Activated CD4-positive, alpha-beta T cell treated with anti-CD3 and anti-CD28 coated beads for 24 hours (primary cell): ENCODE measurements around the gene ALDH1A1.
"Not testable (repeated sequence)": the region's sequence is repeated elsewhere in the genome, so short reads cannot be mapped to it uniquely, and the experiment has no call there.

Experiments used
- DNase-seq, 2 donors: peaks; one replicate each; pipeline ENCODE4 v3.0.0-alpha.2; 2020; ENCODE audit warnings: low read depth in 2 of 2

The ALDH1A1 gene

DNA sequence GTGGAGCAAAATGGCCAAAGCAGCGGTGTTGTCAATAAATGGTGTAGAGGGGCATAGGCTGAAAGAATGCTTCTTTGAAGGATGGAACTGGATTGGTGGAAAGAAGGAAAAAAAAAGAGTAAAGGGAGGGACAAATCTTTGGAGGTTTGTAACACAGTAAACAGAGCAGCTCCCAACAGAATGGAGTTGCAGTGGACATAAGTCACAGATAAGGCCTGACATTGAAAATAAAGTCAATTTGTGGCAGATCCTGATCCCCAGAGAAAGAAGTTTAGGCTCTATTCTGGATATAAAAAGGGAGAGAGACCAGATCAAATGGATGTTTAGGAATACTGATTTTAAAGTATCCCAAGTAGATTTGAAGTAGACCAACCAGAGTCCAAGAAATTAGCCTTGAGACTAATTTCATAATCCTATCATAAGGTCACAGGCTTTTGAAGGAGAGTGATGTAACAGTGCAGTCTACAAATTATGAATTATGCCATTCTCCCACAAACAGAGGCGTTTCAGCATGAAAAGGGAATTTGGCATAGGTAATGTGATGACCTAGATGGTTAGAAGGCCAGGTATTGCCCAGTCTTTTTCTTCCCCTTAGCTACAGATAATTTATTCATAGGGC is 8.9 kb downstream of the ALDH1A1 start:
- DNase-seq, result no peak

DNA sequence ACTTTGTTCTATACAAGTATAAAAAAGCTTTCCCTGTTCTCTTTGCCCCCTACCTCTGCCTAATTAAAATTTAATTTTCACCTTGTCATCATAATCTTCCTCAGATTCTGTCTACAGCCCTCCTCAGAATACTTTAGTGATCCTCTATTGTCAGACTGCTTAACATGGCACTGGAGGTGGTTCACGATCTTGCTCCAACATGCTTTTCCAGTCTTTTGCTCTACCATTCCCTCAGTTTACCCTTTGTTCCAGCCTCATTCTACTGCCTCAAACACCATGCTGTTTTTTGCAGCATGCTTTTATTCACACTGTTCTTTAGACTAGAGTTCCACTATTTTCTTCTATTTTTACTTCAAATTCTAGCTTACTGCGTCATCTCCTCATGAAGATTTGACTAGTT is 10.4 kb downstream of the ALDH1A1 start:
- no peak for DNase-seq

DNA sequence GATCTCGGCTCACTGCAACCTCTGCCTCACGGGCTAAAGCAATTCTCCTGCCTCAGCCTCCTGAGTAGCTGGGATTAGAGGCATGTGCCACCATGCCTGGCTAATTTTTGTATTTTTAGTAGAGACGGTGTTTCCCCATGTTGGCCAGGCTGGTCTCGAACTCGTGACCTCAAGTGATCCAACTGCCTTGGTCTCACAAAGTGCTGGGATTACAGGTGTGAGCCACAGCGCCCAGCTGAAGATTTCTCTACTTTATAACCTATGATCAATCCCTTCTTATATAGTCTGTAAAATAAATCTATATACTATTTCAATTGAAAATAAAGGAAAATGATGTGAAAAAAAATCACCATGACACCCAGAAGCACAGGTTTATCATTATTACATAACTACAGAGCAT is 13.3 kb downstream of the ALDH1A1 start:
- DNase-seq, result not testable (repeated sequence)

DNA sequence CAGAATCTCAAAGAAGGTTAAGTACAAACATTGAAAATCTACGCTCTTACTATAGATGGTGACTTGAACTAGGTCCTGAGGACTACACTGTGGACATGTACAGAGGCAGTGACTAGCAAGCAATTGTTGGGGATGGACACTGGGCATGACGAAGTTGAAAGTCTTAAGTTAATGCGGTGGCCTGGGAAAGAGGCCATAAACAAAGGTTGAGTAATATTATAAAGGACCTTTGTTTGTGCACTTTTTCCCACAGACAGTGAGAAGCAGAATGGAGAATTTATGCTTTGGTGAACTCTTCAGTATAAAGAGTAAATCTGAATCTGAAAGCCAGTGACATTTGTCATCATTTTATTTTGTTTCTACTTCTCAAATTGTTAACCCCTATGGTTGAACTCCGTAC is 15.3 kb downstream of the ALDH1A1 start:
- DNase-seq, result no peak

DNA sequence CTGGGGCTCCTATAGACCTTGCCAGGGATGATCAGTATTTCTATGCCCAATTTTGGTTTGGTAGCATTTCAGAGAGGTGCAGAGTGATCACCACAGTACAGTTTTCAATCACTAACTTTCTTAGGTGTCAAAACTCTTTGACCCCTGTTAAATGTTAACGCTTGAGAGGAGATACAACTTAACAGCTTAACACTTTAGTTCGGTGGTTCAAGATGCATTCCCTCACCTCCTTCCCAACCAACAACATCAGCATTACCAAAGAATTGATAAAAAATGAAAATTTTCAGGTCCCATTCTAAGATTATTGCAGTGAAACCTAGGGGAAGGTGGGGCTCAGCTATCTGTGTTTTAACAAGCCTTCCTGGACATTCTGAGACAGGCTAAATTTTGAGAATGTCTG is 16.2 kb downstream of the ALDH1A1 start:
- no peak for DNase-seq

DNA sequence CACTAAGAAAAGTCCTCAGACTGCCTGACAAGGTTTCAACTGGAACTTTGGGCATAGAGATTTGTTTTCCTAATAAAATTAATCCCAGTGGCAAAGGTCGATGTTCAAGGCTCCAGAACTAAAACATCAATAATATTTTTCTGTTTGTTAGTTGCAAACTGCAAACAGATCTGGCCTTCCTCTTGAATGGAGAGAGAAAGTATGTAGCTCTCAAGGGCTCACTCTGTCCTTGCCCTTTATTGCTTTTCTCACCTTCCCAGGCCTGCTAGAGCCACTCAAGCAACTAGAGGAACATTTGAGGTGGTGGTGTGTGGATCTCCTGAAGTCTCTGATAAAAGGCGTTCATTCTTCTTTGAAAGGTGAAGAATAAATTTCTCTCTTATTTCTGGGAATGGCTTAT is 16.6 kb downstream of the ALDH1A1 start:
- no peak for DNase-seq

DNA sequence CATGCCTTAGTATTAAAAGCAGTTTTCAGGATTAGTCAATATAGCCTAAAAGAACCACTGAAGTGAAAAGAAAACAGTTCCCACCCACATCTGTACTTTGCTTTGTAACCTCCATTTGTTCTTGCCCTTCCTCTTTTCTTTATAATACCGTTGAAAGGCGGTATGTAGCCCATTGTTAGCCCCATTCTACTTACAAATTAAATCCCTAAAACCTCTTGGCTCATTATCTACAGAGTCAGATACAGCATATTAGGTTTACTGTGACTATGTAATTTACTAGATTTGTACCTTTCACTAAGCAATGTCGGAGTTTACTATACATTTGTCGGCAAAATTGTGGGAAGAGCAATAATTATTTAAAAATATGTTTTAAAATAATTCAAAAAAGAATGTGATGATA is 17.3 kb downstream of the ALDH1A1 start:
- no peak for DNase-seq

DNA sequence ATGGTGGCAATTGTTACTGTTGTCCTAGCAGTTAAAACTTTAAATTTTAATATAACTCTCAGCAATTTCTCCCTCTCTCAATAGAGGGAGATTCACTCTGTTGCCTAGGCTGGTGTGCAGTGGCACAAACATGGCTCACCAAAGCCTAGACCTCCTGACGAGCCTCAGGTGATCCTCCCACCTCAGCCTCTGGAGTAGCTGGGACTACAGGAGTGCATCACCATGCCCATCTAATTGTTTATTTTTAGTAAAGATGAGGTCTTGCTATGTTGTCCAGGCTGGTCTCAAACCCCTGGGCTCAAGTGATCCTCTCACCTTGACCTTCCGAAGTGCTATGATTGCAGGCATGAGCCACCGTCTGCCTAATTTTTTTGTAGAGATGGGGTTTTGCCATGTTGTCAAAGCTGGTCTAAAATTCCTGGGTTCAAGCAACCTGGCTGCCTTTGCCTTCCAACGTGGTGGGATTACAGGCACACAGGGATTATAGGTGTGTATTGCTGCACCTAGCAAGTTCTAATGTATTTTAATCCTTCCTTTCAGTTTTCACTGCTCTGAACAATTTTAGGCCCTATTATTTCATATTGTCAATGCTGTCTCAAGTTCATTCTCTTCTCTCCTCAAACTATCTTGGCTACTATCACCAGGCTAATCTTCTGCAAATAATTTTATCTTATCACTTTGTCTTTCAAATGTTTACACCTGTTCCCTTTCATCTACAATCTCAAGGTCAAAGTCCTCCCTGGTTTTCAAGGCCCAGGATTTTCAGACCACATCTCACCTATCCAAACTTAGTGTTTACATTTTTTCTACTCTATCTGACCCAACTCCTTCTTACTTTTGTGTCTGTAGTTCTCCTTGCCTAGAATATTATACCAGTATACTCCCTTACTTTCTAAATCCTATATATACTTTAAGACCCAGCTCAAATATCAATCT is 18.9 kb downstream of the ALDH1A1 start:
- no peak for DNase-seq

DNA sequence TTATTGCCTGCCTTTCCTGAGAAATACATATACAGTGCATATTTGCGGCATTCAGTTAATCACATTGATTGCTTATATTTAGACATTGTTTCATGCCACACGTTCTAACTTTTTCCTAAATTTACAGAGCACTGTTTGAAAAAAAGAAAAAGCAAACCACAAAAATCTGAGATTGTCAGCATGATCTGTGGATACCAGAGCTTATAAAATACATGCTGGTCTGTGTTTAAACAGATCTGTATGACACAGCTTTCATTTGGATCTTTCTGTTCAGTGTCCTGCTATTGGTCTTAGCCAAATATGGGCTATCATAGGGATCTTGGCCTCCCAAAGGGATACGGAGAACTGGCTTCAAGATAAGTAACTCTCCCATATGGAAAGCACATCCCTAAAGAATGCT is 20.2 kb downstream of the ALDH1A1 start:
- DNase-seq, result no peak

DNA sequence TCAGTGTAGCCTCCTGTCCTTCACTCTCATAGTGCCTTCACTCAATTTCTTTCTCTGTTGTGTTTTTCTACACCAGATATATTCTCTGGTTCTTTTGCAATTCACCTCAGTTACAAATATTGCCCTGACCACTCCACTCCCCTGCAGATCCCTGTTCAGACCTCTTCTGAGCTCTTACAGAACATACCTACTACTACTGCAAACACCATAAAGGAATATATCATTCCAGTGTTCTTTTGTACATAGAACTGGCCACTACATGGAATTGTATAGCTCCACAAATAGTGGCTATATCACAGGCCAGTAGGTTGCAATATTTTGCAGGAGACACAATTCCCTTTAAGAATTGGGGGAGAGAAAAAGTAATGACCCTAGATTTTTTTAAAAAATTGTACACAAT is 21.0 kb downstream of the ALDH1A1 start:
- DNase-seq, result no peak

DNA sequence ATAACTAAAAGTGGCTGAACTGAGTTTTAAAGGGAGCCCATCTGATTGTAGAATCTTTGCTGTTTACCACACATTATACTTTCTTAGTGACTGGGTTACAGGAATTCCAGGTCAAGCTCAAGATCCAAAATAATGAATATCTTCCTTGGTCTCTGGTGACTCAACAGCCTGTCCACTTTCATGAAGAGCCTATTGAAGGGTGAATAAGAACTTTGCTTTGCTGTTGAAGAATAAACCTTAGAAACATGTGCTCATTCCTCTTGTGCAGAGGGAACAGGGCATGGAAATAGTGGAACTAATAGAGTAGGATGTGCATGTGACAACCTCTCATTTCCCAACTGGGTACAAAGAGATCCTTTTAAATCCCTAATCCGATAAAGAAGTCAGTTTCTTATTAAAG is 21.4 kb downstream of the ALDH1A1 start:
- DNase-seq, result no peak

DNA sequence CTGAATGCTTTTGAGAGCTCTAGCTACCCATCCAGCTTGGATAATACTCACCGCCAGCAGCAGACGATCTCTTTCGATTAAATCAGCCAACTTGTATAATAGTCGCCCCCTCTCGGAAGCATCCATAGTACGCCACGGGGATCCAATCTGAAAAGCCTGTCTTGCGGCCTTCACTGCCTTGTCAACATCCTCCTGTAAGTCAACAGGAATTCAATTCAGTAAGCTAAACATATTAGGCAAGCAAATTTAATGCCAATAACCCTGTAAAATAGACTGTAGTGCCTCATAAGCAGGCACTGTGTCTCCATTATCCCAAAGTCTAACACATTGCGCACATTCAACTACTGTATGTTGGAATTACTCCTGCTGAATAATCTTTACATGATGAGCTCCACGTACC is 22.0 kb downstream of the ALDH1A1 start:
- no peak for DNase-seq

DNA sequence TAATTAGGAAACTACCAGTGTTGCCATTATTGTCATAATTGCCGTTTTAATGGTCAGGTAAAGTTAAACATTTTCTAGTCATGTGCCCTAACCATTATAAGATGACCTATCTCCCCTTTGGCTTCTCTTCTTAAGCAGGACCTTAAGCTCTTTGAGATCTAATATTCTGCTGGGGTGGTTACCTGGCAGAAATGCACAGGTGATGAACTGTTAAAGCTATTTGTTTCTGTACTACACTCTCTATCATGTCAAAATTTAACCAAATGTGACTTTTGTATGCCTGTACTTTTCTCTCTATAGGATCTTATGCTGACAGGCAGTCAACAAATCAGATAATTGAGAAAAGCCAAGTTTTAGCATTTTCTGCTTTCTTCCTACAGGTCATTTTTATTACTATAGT is 23.3 kb downstream of the ALDH1A1 start:
- DNase-seq, result no peak

DNA sequence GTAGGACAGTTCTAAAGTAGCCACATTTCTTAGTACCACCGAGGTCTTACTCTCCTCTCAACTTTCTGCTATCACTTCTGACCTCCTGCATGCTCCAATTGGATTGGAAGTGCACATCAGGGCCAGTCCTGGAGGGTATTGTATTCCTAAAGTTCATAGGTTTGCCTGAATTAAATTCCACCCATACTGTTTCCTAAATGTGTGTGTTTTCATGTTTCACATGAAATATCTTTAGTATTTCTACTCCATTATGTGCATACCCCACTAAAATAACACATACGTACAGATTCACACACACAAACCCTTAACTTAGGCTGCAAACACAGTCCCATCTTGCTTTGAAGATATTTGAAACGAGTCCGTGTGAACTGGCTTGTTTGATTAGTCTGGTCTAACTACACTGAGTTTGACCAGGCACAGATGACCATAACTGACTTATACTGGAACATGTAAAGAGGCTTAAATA is 24.8 kb downstream of the ALDH1A1 start:
- DNase-seq, result no peak

DNA sequence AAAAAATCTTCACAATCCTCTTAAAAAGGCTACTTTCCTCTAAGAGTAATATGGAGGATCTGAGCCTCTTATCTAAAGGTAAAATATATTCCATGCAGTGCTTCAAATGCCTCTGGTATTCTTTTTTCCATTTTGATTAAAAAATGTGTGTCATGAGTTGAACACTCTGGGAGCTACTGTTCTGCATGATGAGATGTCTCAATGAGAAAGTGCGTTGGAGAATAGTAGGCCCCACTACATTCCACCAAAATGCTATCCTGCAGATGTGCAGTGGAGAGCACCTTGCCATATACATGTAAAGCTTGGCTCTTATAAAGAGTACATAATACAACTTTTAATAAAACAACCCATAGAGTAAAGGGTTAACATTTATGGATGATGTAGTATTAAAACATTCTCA is 26.3 kb downstream of the ALDH1A1 start:
- no peak for DNase-seq

DNA sequence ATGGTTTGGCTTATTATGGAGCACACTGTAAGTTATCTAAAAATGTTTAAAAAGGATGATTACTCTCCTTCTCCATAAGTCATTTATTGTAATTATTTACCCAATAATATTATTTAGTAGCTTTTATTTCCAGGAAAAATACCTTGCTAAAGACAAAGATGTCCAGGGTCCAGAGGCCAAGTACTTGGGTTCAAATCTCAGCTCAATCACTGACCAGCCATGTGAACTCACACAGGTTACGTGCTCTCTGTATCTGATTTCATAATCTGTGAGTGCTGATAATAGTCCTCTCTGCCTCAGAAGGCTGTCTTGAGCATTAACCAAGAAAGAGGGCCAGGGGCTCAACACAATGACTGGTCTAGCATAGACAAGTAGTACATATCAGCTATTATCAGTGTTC is 27.0 kb downstream of the ALDH1A1 start:
- DNase-seq, result no peak

DNA sequence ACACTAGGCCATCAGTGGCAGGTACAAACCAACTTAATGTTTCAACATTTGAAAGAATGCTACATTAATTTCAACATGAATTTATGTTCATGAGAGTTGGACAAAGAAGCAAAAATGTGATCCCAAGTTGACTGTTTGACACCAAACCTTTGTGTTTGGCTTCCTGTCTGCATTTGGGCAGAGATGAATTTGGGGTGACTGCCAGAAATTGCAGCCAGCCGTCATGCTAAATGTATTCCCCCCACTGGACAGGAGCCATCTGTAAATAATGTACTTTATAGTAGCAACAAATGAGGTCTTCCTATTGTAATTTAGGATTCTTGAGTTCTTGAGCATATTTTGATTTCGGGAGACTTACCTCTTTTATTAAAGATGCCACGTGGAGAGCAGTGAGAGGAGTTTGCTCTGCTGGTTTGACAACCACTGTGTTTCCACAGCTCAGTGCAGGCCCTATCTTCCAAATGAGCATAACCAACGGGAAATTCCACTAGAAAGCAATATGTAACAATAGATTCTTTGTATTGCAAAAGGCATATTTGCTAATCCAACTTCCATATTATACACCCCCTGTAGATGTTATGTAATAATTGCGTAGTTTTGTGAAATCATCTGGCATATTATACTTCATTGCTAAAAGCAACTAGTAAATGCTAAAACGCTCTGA is 27.6 kb downstream of the ALDH1A1 start:
- no peak for DNase-seq

DNA sequence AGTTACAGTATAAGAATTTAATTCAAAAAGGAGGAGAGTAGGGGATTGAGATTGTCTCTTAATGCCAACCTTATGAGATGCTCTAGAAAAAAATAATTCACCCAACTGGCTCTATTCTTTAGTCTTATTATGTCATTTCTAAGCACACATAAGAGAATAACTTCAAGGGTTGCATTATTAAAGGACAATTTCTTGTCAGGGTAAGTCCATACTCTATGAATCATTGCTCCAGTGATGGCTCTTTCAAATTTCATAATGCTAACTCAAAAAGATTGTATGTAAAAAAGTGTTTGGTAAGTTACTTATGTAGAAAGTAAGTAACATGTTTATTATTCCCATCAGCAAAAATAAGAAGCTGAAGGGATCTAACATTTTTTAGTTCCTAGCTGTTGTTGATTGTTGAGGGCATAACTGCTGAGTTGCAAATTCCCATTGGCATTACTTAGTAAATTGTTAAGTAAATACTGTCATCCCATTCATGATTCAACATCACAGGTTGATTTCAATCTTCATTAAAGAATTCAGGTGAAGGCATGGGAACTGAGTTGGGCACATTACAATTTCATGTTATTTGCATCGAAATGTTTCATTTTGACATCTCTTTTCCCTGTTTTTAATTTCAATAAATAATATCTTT is 28.6 kb downstream of the ALDH1A1 start:
- DNase-seq, result no peak

DNA sequence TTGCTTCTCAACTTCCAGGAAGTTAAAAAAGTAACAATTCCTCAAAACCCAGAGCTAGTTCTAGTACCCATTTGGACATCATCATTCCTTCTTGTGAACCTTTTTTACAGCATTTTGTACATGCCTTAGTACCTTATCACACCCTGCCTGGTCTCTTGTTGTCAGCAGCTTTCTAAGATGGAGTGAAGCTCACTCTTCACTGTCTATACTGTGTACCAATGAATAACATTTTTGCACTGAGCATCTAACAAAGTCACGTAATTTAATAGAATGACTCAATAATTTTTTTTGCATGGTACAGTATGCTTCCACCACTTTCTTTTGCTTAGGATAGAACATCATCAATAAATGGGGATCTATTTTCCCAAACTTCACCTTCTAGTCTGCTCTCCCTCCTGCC is 29.8 kb downstream of the ALDH1A1 start:
- no peak for DNase-seq

DNA sequence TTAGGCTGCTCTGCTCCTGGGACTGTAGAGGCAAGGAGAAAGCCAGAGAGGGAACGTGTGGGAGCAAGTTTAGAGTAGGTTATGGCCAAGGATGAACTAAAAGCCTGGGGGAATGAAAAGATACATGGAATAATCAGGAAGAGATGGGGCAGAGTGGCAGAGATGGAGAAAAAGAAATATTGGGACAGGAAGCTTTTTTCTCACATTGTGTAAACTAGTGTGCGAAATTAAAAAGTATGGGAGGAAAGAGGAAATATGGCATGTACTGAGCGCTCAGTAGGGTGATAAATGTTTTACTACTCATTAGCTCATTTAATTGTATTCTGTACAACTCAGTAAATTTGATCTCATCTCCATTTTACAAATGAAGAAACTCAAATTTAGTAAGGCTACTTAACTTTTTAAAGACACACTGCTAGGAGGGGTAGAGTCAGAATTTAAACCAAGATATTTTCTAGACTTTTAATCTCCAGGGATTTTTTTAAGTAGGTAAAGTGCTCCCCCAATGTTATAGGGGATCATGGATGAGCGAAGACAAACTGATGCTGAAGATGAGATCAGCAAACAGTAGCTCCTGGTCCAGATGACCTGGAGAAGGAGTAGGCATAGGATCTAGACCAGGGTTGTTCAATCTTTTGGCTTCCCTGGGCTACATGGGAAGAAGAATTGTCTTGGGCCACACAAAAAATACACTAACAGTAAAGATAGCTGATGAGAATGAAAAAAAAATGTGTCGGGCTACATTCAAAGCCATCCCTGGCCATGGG is 30.8 kb downstream of the ALDH1A1 start:
- DNase-seq, result no peak

DNA sequence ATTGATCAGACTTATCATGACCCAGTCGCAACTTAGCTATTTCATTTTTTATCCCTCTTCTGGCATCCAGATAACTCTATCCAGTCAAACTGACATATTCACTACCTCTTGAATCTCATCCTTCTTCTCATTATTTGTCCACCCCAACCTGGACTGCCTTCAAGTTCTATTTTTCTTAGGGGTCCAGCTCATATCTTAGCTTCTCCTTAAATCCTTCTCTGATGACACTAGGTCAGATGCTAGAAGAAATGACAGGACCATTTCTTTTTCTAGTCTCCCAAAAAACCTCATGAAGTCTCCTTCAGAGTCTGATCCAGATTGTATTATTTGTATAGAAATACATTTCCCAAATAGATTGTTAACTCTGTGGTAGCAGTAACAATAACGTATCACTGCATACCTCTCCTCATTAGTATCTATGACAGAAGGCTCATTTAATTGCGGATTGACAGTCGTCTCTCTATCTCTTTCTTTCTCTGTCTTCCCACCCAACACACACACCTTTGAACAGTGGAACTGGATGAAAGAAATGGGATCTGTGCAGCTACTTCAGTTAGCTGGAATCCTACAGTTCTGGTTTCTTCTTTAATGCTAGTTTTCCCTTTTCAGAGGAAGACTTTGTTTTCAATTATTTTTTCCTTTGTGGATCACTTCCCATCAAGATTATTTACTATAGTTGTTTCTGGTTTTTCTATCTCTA is 33.5 kb downstream of the ALDH1A1 start:
- no peak for DNase-seq
